NT2/D1 (cell line): ENCODE results near the gene NDUFS4.

Experiments
- SUZ12 ChIP-seq: IDR thresholded peaks from 2 replicates; pipeline ENCODE4 v1.6.1; 2011; ENCODE audit not compliant: insufficient read length, insufficient read depth; ENCODE audit errors: extremely low read depth
- ZNF274 ChIP-seq: IDR thresholded peaks from 2 replicates; pipeline ENCODE4 v1.6.1; 2011; ENCODE audit warnings: mild to moderate bottlenecking, low read depth, low read length

DNA sequence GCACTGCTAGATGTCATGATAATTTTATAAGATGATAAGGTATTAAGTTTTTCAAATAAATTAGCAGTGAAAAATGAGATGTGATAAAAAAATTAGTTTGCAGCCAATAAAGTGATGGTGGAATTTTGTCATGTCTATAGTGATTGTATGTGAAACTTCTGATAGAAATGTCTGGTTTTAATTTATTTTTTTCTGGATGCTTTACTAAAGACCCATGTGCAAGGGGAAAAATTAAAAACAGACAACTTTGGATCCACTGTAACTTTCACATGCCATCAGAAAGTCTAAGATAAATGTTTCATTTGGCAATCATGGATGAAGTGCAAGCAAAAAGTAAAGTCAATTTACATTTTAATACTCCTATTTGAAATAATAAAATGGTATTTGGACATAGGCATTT, 4.4 kb upstream of the NDUFS4 start:
- TF ChIP-seq SUZ12 = no peak
- TF ChIP-seq ZNF274 = no peak
